Activated effector memory CD4-positive, alpha-beta T cell treated with Interleukin-2 at 50 U/mL for 16 hours (primary cell): ENCODE results near the gene CASKIN1.
"Not testable (repeated sequence)": the region's sequence is repeated elsewhere in the genome, so short reads cannot be mapped to it uniquely, and the experiment has no call there.

Experiments used
- DNase-seq: peaks from one replicate; pipeline ENCODE4 v3.0.0-alpha.2; 2020

The CASKIN1 gene

DNA sequence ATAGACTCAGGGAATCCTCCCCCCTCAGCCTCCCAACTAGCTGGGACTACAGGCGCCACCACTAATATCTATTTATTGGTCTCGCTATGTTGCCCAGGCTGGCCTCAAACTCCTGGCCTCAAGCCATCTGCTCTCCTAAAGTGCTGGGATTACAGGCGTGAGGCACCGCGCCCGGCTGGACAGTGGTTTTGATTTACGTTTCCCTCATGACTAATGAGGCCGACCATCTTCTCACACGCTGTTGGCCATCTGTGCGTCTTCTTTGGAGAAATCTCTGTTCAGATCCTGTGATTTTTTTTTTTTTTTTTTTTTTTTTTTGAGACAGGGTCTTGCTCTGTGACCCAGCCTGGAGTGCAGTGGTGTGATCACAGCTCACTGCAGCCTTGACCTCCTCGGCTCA lies 67.2 kb downstream of the CASKIN1 start:
- not testable (repeated sequence) for DNase-seq

DNA sequence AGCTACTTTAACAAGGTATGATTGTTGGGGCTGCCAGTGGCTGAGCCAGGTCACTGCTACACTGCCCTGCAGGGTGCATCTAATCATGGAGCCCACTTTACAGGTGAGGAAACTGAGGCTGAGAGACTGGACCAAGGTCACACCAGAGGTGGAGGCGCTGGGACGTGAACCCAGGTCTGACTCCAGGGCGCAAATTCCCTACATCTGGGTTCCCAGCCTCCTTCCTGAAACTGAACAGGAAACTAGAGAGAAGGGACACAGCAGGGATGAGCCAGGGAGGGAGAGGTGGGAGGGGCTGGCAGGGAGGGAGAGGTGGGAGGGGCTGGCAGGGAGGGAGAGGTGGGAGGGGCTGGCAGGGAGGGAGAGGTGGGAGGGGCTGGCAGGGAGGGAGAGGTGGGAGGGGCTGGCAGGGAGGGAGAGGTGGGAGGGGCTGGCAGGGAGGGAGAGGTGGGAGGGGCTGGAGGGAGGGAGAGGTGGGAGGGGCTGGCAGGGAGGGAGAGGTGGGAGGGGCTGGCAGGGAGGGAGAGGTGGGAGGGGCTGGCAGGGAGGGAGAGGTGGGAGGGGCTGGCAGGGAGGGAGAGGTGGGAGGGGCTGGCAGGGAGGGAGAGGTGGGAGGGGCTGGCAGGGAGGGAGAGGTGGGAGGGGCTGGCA lies 68.7 kb downstream of the CASKIN1 start:
- not testable (repeated sequence) for DNase-seq
